GM10847 (cell line): Measurements from ENCODE around the gene AAK1.

Experiments
- POLR2A ChIP-seq: IDR thresholded peaks from 2 replicates; pipeline ENCODE4 v1.6.1; 2011; ENCODE audit not compliant: insufficient read length; ENCODE audit errors: extremely low read depth

The AAK1 gene

DNA sequence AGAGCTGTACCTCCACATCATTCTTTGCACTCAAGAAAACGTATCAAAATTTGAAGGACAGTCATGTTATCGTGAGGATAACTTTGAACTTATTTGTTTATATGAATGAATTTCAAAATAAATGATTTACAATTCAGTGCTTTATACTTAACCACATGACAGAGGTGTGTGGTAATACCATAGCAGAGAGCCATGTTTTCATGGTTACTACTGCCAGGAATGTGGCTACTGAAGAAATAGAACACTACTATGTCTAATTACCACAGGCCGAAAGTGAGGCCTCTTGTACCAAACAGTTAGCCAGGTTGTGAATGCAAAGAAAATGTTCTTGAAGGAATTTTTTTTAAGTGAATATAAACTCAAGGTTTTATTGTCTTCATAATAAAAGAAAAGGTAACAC, 49.2 kb downstream of the AAK1 start:
- TF ChIP-seq POLR2A = no peak

DNA sequence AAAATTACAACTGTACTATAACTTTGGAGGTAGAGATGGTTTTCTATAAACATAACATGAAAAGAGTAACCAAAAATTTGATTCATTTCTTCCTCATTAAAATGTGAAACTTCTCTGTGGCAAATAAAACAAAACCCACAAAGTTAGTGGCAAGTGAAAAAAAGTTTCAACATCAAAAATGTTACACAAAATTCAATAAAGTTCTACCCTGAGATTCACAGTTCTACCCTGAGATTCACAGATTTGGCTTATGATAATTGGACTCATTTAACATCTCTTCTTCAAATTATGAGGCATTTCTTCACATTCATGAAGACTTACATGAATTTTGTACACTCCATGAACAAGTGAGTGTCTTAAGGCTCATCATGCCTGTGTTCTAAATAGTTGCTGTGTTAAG, 51.0 kb downstream of the AAK1 start:
- no peak for TF ChIP-seq POLR2A

DNA sequence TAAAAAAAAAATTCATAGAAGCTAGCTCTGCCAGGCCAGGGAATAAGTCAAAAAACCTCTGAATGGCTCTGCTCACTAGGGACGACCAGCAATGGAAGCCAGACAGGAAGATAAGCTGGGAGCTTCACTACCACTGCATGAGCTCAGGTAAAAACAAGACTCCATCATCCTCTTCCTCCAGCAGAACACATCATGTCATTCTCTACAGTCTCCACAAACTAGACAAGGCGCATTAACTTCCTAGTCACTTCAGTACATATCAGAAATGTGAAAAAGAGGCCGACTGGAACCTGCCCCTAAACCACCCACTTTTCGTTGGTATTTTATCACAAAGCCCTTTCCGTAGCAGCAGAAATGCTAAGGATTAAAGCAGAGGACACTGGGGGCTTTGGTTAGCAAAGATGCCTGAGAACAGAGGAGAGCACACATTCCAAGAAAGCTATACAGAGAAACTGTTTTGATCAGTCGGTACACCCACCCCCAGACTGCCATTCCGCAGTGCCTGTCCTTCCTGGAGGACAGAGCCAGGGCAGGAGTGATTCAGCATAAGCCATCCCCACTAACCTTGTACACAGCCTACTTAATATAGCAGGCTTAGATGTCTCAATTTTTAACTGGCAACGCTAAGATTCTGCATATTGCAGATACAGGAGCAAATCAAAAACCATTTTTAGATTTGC, 53.4 kb downstream of the AAK1 start:
- no peak for TF ChIP-seq POLR2A

GRCh38 chr2:69588945-69589344, 54.6 kb downstream of the AAK1 start:
- no peak for TF ChIP-seq POLR2A

DNA sequence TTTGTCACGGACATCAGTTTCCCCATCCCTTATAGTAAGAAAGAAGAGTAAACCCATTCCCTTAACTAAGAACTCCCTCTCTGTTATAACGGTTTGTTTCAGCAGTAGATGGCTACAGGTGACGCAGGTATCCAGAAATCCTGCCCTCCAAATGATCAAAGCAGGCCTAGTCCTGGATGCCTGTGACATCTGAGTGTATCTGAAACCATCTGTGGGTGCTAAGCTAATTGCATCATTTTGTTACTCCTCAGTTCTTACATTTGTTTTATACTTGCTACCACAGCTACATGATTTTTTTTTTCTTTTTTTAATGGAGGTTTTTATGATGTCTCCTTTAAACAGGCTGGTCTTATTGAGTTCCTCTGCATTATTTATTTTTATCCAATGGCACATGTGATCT, 55.1 kb downstream of the AAK1 start:
- TF ChIP-seq POLR2A = no peak

DNA sequence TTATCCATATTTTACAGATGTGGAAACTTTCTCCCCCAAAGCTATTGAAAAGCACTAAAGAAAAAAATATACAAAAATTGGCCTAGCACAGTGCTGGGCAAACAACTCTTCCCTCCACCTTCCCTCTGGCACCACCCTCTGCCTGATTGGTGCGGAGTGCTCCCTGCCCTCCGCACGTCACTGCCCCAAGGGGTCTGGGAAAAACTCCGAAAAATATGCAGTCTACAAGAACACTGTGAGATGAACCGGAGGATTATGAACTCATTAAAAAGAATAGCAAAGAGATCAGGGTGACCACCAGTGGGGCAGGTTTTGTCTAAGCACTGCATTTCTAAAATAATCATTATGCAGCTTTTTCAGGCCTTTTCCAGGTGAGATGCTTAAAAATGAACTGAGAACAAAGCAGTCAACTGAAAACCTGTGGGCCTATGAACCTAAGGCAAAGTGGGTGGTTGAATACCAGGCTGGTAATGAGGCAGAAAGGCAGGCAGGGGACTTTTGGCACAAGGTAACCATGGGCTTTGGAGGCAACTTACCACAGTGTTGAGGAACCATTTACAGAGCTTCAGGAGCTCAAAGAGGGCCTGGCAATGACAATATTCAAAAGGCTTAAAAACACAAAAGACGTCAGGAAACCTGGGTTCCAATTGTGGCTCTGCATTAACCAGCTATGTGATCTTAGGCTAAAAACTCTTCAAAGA, 57.5 kb downstream of the AAK1 start:
- TF ChIP-seq POLR2A = no peak

DNA sequence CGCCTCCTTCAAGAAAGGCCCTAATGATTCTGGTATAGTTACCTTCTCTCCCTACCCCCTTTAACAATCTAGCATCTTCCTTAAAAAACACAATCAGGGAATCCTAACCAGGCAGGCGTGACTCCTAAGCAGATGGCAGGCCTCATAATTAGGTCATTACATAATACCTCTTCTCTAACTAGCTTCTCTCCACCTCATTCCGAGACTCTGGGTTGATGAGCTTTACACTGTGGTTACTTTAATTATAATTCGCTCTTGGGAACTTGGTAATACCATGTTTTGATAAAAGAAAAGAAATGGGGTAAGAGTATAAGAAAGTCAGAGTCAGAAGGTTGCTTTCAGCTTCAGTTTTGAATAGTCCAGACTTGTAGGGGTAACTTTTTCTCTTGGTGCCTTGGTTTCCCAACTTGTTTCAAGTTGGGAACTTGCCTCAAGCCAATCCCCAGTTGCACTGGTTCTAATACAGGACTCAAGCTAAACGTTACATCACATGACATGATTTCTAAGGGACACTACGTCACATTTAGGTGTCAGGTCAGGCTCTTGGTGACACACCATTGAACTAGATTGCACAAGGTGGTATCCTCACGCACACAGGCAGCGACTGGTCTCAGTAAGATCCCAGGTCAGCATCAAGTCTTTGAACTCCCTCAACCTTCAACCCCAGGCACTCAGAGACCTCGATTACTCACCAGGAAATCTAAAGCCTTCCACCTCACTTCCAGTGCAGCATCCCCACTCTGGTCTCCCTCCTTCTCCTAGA, 59.2 kb downstream of the AAK1 start:
- no peak for TF ChIP-seq POLR2A

DNA sequence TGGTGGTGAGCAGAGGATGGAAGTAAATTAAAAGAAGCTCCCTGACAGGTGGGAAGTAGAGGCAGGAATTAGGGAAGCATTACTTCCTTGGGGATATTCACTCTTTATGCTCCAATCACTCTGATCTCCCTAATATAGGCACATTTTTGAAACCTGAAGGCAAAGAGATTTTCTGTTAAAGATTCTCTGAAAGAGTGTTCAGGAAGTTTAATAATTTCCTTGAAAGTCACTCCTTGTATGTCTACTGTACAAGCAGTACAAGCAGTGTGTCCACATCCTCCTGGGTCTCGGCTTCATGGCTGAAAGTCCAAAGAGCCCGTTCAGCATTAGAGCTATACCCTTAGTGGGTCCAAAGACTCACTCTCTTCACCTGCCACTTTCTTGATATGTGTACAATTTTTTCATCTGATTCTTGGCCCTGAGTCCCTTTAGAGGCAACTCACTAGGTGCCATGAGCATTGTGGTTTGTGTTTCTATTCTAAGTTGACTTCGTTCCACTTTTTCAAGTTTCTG, 60.2 kb downstream of the AAK1 start:
- no peak for TF ChIP-seq POLR2A

GRCh38 chr2:69582582-69583176, 60.9 kb downstream of the AAK1 start:
- no peak for TF ChIP-seq POLR2A

GRCh38 chr2:69581774-69582581, 61.6 kb downstream of the AAK1 start:
- no peak for TF ChIP-seq POLR2A

- no peak for TF ChIP-seq POLR2A
Measured at GRCh38 chr2:69580486-69580885, 63.1 kb downstream of the AAK1 start.

DNA sequence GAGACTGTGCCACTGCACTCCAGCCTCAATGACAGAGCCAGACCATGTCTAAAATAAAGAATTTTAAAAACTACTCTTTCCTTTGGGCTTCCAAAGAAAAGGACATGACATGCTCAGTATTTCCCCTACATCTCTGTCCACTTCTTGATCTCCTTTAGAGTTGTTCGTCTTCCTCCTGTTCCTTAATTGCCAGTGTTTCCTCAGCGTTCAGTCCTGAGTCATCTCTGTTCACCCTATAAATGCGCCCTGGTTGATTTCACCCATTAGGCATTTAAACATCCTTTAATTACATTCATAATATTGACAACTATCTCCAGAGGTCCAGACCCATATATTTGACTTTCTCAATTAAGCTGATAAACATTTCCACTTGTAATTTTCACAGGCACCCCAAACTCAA, 64.0 kb downstream of the AAK1 start:
- TF ChIP-seq POLR2A = no peak

DNA sequence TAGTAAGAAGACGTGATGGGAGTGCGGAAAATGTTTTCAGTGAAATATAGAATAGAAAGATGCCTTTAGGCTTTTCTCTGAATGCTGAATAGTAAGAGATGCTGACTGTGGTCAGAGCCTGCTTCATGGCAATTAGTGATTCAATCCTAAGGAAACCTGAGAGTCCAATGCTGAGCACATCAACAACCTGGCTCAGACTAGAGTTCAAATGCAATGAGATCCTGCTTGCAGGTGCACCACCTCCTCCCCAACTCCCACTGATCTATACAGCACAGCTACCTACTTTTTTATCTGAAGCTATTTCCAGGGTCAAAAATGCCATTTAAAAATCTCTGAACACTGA, 65.4 kb downstream of the AAK1 start:
- no peak for TF ChIP-seq POLR2A

GRCh38 chr2:69577467-69578197, 65.9 kb downstream of the AAK1 start:
- TF ChIP-seq POLR2A = no peak
